HG02943 (cell line): ENCODE data around the gene ROCK1.
"Not testable (repeated sequence)": the region's sequence is repeated elsewhere in the genome, so short reads cannot be mapped to it uniquely, and the experiment has no call there.

Source experiments
- ATAC-seq: cut with Tn5 transposase; IDR thresholded peaks from one replicate; pipeline ENCODE4 v1.9.1; 2021; ENCODE audit warnings: mild to moderate bottlenecking, low read depth, moderate library complexity; ENCODE audit not compliant: unreplicated experiment

The ROCK1 gene

DNA sequence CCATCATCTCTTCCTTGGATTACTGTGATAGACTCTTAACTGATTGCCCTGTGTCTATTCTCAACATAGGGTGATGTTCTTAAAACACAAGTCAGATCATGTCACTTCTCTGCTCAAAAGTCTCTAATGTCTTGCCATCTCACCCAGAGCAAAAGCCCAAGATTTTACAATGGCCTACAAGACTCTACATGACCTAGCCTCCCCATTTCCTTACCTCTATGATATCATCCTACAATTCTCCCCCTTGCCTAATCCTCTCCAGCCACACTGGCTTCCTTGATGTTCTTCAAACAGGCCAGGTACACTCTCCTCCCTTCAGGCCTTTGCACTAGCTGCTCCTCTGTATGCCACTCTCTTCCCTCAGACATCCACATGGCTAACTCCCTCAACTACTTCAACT, 55.1 kb downstream of the ROCK1 start:
- no peak for ATAC-seq

GRCh38 chr18:21054252-21054821, 57.3 kb downstream of the ROCK1 start:
- no peak for ATAC-seq

DNA sequence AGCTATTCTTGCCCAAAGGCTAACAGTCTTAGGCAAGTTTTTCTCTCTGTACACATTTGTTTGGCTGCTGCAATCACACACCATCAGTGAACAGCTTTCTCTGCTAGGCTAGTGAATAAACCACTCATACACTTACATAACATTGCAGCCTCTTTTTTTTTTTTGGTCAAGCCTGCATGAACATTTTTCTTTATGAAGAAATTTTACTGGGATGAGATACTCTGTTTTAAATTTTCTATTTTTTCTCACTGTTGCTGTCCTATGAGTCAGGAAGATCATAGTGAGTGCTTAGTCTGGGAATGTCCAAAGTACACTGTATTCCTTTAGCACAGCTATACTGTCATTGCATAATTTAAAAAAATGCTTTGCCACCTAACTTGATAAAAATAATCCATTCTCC, 58.5 kb downstream of the ROCK1 start:
- no peak for ATAC-seq

DNA sequence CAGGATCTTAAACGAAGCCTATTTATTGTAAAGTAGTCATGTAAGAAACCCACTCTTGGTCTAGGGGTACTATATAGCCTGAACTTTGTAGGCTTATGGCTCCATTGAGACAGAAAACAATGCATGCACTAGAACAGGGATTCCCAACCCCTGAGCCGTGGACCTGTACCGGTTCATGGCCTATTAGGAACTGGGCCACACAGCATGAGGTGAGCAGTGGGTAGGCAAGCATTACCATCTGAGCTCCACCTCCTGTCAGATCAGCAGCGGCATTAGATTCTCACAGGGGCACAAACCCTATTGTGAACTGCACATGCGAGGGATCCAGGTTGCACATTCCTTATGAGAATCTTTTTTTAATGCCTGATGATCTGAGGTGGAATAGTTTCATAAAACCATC, 59.2 kb downstream of the ROCK1 start:
- ATAC-seq: no peak

GRCh38 chr18:21051620-21052019, 60.0 kb downstream of the ROCK1 start:
- no peak for ATAC-seq

DNA sequence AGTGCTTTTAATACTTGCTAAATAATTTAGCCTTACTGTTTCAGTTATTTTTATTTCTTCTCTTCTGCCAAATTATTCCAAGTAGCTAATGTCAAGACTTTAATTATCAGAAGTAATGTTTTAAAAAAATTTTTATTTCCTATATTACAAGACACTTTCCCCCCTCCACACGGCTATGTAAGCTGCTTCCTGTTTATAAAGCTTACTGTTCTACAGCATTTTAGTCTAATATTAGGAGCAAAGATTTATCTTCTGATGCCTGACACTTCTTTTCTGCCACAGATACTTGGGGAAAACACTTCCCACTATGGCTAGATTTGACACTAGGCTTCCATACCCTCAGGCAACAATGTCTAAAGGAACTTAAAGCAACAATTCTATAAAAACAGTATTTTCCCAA, 62.3 kb downstream of the ROCK1 start:
- ATAC-seq: no peak

GRCh38 chr18:21047126-21047525, 64.5 kb downstream of the ROCK1 start:
- no peak for ATAC-seq

DNA sequence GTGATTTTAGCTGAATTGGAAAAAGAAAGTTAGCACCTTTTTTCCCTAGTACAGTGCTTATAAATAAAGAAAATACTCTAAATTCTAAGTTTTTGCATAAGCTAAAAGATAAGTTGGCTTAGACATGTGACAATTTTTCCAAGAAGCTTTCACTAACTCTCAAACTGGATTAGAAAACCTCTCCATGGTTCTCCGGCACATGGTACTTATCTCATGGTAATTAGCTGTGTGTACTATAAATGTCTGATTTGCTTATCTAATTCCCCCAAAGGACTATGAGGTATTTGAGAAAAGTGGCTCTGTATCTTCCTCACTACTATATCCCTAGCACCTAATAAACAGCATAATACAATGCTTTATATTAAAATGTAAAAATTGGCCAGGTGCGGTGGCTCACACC, 71.1 kb downstream of the ROCK1 start:
- ATAC-seq: no peak

GRCh38 chr18:21038201-21038600, 73.4 kb downstream of the ROCK1 start:
- no peak for ATAC-seq

DNA sequence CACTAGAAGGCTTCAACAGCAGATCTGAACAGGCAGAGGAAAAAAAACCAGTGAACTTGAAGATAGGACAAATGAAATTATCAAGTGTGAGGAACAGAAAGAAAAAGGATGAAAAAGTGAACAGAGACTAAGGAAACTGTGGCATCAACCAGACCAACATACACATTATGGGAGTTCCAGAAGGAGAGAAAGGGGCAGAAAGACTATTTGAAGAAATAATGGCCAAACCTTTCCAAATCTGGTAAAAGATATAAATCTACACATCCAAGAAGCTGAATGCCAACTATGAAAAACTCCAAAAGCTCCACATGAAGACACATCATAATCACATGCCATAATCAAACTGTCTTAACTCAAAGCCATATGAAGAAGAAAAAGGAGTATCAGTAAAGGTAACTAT, 79.8 kb downstream of the ROCK1 start:
- no peak for ATAC-seq

- ATAC-seq: not testable (repeated sequence)
Observed at GRCh38 chr18:21018257-21018656, 93.4 kb downstream of the ROCK1 start.

DNA sequence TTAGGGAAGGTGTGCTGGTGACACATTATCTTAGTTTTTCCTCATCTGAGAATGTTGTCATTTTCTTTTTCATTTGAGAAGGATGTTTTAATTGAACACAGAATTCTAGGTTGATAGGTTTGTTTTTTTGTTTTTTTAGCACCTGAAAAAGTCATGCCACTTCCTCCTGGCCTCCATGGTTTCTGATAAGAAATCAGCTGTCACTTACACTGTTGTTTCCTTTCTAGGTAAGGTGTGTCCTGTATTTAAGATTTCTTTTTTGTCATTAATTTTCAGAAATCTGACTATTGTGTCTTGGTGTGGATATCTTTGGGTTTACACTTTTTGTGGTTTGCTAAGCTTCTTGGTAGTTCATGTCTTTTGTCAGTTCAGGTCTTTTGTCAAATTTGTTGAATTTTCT, 99.3 kb downstream of the ROCK1 start:
- ATAC-seq: no peak

DNA sequence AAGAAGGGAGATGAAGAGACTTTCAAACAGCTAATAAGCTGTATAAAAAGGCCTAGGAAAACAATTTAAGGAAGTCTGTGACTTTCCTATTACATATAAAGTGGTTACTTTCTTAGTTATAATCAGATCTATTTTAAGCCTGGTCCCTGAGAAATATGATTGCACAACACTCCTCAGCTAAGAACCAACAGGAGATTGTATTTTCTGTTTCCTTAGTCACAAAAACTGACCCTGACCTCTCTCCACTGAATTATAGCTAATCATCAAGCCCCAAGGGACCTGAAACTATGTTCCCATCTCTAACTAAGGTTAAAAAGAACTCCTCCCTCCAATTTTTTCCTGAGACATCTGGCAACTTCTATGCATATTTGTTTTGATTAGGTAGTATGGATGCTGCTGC, 106.9 kb downstream of the ROCK1 start:
- no peak for ATAC-seq

- ATAC-seq: no peak
Observed at GRCh38 chr18:21000667-21001066, 110.9 kb downstream of the ROCK1 start.

DNA sequence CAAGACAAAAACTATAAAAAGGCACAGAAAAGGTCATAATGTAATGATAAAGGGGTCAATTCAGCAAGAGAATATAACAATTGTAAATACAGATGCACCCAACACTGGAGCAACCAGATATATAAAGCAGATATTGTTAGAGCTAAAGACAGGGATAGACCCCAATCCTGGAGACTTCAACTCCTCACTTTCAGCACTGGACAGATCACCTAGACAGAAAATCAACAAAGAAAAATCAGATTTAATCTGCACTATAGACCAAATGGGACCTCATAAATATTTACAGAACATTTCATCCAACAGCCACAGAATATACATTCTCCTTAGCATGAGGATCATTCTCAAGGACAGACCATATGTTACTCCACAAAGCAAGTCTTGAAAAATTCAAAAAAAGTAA, 114.2 kb downstream of the ROCK1 start:
- ATAC-seq: no peak

DNA sequence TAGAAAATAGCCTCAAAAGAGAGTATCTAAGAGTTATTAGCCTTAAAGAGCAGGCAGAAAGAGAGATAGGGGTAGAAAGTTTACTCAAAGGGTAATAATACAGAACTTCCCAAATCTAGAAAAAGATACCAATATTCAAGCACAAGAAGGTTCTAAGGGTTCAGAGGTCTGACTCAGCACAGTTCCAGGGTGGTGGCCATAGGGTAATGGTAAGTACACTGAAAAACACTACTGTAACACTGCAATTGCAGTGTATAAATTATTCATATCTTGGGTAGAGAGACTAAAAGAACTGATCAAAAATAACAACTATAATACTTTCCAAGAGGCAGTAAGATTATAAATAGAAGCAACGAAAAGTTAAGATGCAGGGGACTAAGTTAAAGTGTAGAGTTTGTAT, 115.2 kb downstream of the ROCK1 start:
- no peak for ATAC-seq

DNA sequence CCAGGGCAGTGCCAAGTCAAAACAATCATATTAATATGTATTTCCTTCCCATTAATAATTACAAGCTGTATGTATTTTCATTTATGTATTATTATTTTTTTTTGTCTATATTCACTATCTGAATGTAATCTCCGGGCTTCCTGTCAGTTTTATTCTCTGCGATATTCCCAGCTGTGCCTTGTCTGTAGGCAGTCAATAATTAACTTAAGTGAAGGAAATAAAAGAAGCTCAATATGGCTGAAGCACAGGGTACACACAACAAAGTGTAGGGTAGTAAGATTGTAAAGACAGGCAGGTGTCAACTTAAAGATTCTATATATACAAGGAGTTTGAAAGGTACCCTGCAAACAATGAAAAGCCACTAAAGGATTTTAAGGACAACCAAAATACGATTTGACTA, 122.9 kb downstream of the ROCK1 start:
- no peak for ATAC-seq

DNA sequence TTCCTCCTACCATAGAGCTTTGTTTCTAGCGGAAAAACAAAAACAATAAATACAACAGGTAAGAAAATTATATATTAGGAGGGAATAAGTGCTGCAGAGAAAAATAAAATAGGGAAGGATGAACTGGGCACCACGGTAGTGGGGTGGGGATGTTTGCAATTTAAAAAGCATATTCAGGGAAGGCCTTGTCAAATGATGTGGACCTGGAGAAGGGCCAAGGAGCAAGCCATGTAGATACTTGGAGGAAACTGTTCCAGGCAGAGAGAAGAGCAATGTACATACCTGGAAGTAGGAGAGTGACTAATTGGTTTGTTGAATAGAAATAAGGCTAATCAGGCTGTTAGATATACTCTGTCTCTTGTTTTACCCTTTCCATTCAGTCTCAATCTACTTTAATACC, 136.5 kb downstream of the ROCK1 start:
- no peak for ATAC-seq

- no peak for ATAC-seq
Observed at GRCh38 chr18:20971886-20972267, 139.7 kb downstream of the ROCK1 start.

- ATAC-seq: no peak
Observed at GRCh38 chr18:20966795-20967194, 144.8 kb downstream of the ROCK1 start.

DNA sequence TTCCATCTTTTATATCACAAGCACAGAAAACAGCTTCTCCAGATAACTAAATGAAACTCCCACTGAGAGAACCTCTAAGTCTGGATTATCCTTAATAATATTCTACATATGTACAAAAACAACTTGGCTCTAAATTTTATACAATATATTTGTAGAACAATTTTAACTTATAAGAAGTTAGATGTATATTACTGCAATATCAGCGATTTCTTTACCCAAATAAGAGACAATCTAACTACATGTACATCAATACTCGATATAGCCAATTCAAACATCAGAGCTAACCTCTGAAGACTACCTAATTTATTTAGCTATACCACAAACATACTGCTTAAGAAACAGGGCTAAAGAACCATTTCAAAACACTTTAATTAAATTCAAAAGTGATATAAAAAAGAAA, 148.6 kb downstream of the ROCK1 start:
- ATAC-seq: no peak

DNA sequence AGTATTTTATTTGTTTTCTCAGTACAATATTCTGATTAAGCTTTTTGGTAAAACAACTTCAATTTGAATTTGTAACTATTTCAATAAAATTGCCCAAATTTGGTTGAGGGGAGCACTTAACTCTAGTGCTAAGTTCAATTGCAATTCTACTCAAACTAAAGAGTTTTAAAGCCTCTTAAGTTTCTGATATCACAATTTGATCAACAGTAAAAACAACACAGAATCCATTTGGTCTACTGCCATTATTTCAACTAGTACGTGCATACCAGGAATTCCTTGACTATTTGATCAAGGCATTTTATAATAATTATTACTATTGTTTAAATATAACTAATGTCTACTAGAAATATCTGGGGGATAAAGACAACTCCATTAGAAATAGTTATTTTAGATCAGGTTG, 150.9 kb downstream of the ROCK1 start:
- ATAC-seq: no peak

DNA sequence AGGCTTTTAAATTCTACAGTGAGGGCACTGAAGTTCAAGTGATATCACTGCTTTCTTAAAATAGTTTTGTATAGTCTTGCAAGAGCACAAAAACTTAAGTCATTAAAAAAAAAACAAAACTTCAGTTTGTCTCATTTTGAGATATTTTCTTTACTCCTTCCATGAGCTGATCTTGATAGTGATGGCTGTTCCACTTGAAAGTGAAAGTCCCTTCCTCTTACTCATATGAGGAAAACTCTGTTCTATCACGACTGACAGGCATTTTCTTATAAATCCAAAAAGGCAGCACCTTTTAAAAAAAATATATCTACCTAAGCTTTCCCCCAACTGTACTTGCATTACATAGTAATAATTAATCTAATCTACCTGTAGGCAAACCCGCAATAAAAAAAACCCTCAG, 160.8 kb downstream of the ROCK1 start:
- ATAC-seq: not testable (repeated sequence)
